Transverse colon (tissue), 4 donors: ENCODE measurements around the gene RAVER1. TPM values are rescaled to one million over a fixed set of nuclear protein-coding genes. Genes with fewer than 3 reads are reported as not detected.

Source experiments
- DNase-seq: peaks from one replicate; pipeline ENCODE4 v3.0.0-alpha.2; 2019
- H3K27ac ChIP-seq, 4 donors: fragments of 200-600 bp; sonication (generic); 2 replicates each; pipeline ENCODE4 v1.5.1; 2016 to 2018; ENCODE audit warnings: inconsistent platforms in 4 of 4
- H3K27me3 ChIP-seq: fragments of 200-600 bp; sonication (generic); 2 replicates; pipeline ENCODE4 v1.5.1; 2017; ENCODE audit warnings: inconsistent platforms
- H3K36me3 ChIP-seq, 4 donors: fragments of 200-600 bp; sonication (generic); 2 replicates each; pipeline ENCODE4 v1.5.1; 2017 to 2019; ENCODE audit warnings: inconsistent platforms in 4 of 4
- H3K4me1 ChIP-seq, 4 donors: fragments of 200-600 bp; sonication (generic); 2 replicates each; pipeline ENCODE4 v1.5.1; 2017 to 2020; ENCODE audit warnings: inconsistent platforms in 4 of 4
- H3K4me3 ChIP-seq, 4 donors: fragments of 200-600 bp; sonication (generic); 1 replicate in 1 of 4; 2 replicates in 3 of 4; pipeline versions ENCODE4 v1.5.1 to v1.6.1; 2017 to 2019; ENCODE audit warnings: inconsistent platforms in 4 of 4
- H3K9me3 ChIP-seq, 2 donors: fragments of 200-600 bp; sonication (generic); 2 replicates each; pipeline ENCODE4 v1.5.1; 2017 to 2019; ENCODE audit warnings: inconsistent platforms in 2 of 2
- EP300 ChIP-seq: sonication (generic); formaldehyde crosslinking; IDR thresholded peaks from one replicate; pipeline ENCODE4 v1.6.1; 2017; ENCODE audit warnings: antibody characterized with exemption, low read depth
- POLR2A ChIP-seq: fragments of 450-650 bp; IDR thresholded peaks from one replicate; pipeline ENCODE4 v1.6.1; 2016; ENCODE audit warnings: antibody characterized with exemption, mild to moderate bottlenecking, moderate library complexity
- POLR2AphosphoS5 ChIP-seq, 3 donors: sonication (generic); formaldehyde crosslinking; IDR thresholded peaks; one replicate each; pipeline ENCODE4 v1.6.1; 2016; ENCODE audit warnings: antibody characterized with exemption in 3 of 3
- WGBS, 2 donors: methylation state at CpG; one replicate each; pipeline ENCODE4 v1.1.5; 2018; ENCODE audit warnings: low coverage in 1 of 2; 5-methylcytosine and 5-hydroxymethylcytosine counted together
- in situ Hi-C, 4 donors: fragments of 200-750 bp; cut with MboI; loops; one replicate each; pipeline versions ENCODE4 v1.15.0 to v1.15.1; 2017; ENCODE audit warnings: low sequenced_read_pairs in 3 of 4, low pct_ligation_motif_present in 1 of 4, low pct_unique_long_range_greater_than_20kb in 1 of 4
- intact Hi-C: fragments of 100-400 bp; cut with DNase I; formaldehyde crosslinking; loops from one replicate; pipeline ENCODE4 v1.15.1; 2023; ENCODE audit warnings: low total_unique reads
- total RNA-seq, 4 donors: library from RNA; depleted of rRNA; stranded (reverse); fragments of >200 nt; gene quantifications; one replicate each; pipeline ENCODE4 v1.1.0, GENCODE V29; 2016
- TF ChIP-seq, protein P1 (sequence below), 5 experiments: fragments of 200-600 bp in 3 of 5; fragments of 450-650 bp in 2 of 5; sonication (generic) in 3 of 5; IDR thresholded peaks; 1 replicate in 2 of 5; 2 replicates in 3 of 5; pipeline ENCODE4 v1.5.1; 2016 to 2017; ENCODE audit warnings: antibody characterized with exemption in 5 of 5, inconsistent platforms in 3 of 5, mild to moderate bottlenecking in 2 of 5, moderate library complexity in 1 of 5

The RAVER1 gene
- total RNA-seq, 4 donors from 2014 or later = 35.0 to 39.6 (median 38.6) TPM

GRCh38 chr19:10279737-10280442 is 53.4 kb downstream of the RAVER1 start:
- no peak for DNase-seq
- 60 to 78% methylated on average over 1 to 5 of the region's 5 CpGs for WGBS, 2 donors
- no peaks in the 10 kb centered on the region for H3K9me3 ChIP-seq
- no peak overlapping the region for H3K4me3 ChIP-seq
- TF ChIP-seq EP300 (no peak), POLR2AphosphoS5 (IDR thresholded peaks at IDR 0.05) (no peak), POLR2A (no peak)
- TF ChIP-seq, protein P1, sequence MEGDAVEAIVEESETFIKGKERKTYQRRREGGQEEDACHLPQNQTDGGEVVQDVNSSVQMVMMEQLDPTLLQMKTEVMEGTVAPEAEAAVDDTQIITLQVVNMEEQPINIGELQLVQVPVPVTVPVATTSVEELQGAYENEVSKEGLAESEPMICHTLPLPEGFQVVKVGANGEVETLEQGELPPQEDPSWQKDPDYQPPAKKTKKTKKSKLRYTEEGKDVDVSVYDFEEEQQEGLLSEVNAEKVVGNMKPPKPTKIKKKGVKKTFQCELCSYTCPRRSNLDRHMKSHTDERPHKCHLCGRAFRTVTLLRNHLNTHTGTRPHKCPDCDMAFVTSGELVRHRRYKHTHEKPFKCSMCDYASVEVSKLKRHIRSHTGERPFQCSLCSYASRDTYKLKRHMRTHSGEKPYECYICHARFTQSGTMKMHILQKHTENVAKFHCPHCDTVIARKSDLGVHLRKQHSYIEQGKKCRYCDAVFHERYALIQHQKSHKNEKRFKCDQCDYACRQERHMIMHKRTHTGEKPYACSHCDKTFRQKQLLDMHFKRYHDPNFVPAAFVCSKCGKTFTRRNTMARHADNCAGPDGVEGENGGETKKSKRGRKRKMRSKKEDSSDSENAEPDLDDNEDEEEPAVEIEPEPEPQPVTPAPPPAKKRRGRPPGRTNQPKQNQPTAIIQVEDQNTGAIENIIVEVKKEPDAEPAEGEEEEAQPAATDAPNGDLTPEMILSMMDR (IDR thresholded peaks at IDR 0.05) = no peak
- intact Hi-C loops = no loop called here
- no peak overlapping the region for H3K27ac ChIP-seq
- no peaks in the 10 kb centered on the region for H3K27me3 ChIP-seq
- H3K4me1 ChIP-seq = no peaks in the 10 kb centered on the region
- in situ Hi-C loops = no loop called here
- no peaks in the 10 kb centered on the region for H3K36me3 ChIP-seq

- 100% methylated on average over 1 of the region's 1 CpG; no CpG with 5 or more reads in 1 of the 2 donors for WGBS, 2 donors
- no peaks in the 10 kb centered on the region for H3K4me1 ChIP-seq
- intact Hi-C loops = no loop called here
- in situ Hi-C loops = no loop called here
- no peak overlapping the region for H3K4me3 ChIP-seq
- no peaks in the 10 kb centered on the region for H3K36me3 ChIP-seq
- no peaks in the 10 kb centered on the region for H3K27me3 ChIP-seq
- DNase-seq = no peak
- H3K9me3 ChIP-seq = no peaks in the 10 kb centered on the region
- TF ChIP-seq POLR2AphosphoS5 (IDR thresholded peaks at IDR 0.05) (no peak), EP300 (no peak), POLR2A (no peak)
- TF ChIP-seq, protein P1 (IDR thresholded peaks at IDR 0.05) = no peak
- no peak overlapping the region for H3K27ac ChIP-seq
Measured at GRCh38 chr19:10278935-10279334, 54.4 kb downstream of the RAVER1 start.

- no peaks in the 10 kb centered on the region for H3K9me3 ChIP-seq
- DNase-seq = no peak
- whole genome bisulfite sequencing, 2 donors = 88 to 90% methylated on average over 4 to 9 of the region's 9 CpGs
- H3K27ac ChIP-seq = no peak overlapping the region
- no peak overlapping the region for H3K4me3 ChIP-seq
- no peaks in the 10 kb centered on the region for H3K27me3 ChIP-seq
- in situ Hi-C loops = no loop called here
- peaks cover 0 to 3% (median 0%) of the 10 kb centered on the region in 4 donors for H3K4me1 ChIP-seq
- intact Hi-C loops = no loop called here
- TF ChIP-seq, protein P1 (IDR thresholded peaks at IDR 0.05) = no peak
- TF ChIP-seq POLR2AphosphoS5 (IDR thresholded peaks at IDR 0.05) (no peak), EP300 (no peak), POLR2A (no peak)
- H3K36me3 ChIP-seq = no peaks in the 10 kb centered on the region
Measured at GRCh38 chr19:10277795-10278589, 55.3 kb downstream of the RAVER1 start.

DNA sequence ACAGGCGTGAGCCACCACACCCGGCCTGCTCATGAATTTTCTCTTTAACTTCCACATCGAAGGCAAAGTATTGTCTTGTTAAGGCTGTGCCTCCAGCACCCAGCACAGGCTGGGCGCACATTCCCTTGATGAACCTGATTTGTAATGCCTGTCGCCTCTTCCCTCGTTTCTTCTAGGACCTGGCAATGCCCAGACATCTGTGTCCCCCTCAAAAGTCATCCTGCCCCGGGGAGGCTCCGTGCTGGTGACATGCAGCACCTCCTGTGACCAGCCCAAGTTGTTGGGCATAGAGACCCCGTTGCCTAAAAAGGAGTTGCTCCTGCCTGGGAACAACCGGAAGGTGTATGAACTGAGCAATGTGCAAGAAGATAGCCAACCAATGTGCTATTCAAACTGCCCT is 58.7 kb downstream of the RAVER1 start:
- TF ChIP-seq POLR2AphosphoS5 (IDR thresholded peaks at IDR 0.05) (no peak), POLR2A (no peak), EP300 (no peak)
- TF ChIP-seq, protein P1 (IDR thresholded peaks at IDR 0.05) = no peak
- Histone ChIP-seq H3K27me3 (peaks cover 23% of the 10 kb centered on the region), H3K4me1 (peaks cover 6 to 22% (median 16%) of the 10 kb centered on the region in 4 donors), H3K4me3 (no peak overlapping the region), H3K9me3 (no peaks in the 10 kb centered on the region), H3K36me3 (no peaks in the 10 kb centered on the region), H3K27ac (no peak overlapping the region)
- intact Hi-C loops (no loop called here), in situ Hi-C loops (no loop called here)
- WGBS, 2 donors = 86 to 90% methylated on average over 2 to 10 of the region's 10 CpGs
- DNase-seq = no peak
